ENCODE measurements around the gene RPL7A.
"Not testable (repeated sequence)": the region's sequence is repeated elsewhere in the genome, so short reads cannot be mapped to it uniquely, and the experiment has no call there.

RPL7A gene

GRCh38 chr9:133362359-133363044 is 14.5 kb downstream of the RPL7A start:
- Mint-ChIP-seq H3K4me3 (no peak overlapping the region), H3K4me1 (ENCODE audit: low read depth) (peaks cover 39% of the 10 kb centered on the region), H3K9me3 (no peaks in the 10 kb centered on the region), H3K36me3 (ENCODE audit: low read depth) (peaks cover 69% of the 10 kb centered on the region), H3K27me3 (no peaks in the 10 kb centered on the region), H3K27ac (peak overlapping the region; percentile 81)

DNA sequence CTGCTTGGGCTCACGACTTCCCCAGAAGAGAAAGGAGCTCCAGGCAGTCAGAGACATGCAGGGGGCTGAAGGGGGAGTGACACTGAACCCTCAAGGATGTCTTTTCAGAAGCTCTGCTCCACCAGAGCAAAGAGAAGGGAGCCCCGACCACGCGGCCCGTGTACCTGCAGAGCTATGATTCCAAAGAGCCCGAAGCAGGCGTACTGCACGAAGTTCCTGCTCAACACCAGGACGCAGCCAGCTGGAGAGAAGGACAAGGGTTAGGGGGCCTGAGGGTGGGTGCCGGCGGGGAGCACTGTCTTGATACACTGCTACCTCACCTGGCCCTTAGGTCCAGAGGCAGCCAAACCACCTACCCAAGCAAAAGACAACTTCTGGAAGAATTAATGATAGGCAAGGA is 18.4 kb downstream of the RPL7A start:
- no peak overlapping the region for H3K4me3 Mint-ChIP-seq
- H3K4me1 Mint-ChIP-seq (ENCODE audit: low read depth), result peaks cover 38% of the 10 kb centered on the region
- H3K27me3 Mint-ChIP-seq, result no peaks in the 10 kb centered on the region
- H3K9me3 Mint-ChIP-seq, result no peaks in the 10 kb centered on the region
- no peak overlapping the region for H3K27ac Mint-ChIP-seq
- peaks cover 85% of the 10 kb centered on the region for H3K36me3 Mint-ChIP-seq (ENCODE audit: low read depth)

- no peak overlapping the region for H3K27ac Mint-ChIP-seq
- no peaks in the 10 kb centered on the region for H3K27me3 Mint-ChIP-seq
- no peaks in the 10 kb centered on the region for H3K9me3 Mint-ChIP-seq
- no peak overlapping the region for H3K4me3 Mint-ChIP-seq
- H3K4me1 Mint-ChIP-seq (ENCODE audit: low read depth), result peaks cover 42% of the 10 kb centered on the region
- peaks cover 84% of the 10 kb centered on the region for H3K36me3 Mint-ChIP-seq (ENCODE audit: low read depth)
These were observed 19.2 kb downstream of the RPL7A start for GRCh38 chr9:133367221-133367620.

DNA sequence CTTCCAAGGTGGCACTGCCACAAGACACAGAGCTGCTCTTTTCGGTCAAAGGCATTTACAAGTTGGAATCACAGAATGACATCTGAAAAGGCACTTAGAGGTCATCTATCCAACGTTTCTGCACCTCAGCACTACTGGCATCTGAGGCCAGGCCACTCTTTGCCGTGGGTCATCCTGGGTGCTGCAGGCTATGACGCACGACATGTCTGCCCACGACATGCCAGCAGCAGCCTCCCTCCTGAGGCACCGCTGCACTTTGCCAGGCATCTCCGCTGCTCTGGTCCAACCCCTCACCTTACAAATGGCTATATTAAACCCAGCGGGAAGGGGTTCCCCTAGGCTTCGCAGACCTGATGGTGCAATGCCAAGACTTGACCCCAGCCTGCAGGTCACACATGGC is 19.8 kb downstream of the RPL7A start:
- peaks cover 85% of the 10 kb centered on the region for H3K36me3 Mint-ChIP-seq (ENCODE audit: low read depth)
- peak overlapping the region; percentile 55 for H3K4me3 Mint-ChIP-seq
- no peaks in the 10 kb centered on the region for H3K9me3 Mint-ChIP-seq
- H3K27ac Mint-ChIP-seq, result no peak overlapping the region
- H3K27me3 Mint-ChIP-seq, result no peaks in the 10 kb centered on the region
- peaks cover 48% of the 10 kb centered on the region for H3K4me1 Mint-ChIP-seq (ENCODE audit: low read depth)

DNA sequence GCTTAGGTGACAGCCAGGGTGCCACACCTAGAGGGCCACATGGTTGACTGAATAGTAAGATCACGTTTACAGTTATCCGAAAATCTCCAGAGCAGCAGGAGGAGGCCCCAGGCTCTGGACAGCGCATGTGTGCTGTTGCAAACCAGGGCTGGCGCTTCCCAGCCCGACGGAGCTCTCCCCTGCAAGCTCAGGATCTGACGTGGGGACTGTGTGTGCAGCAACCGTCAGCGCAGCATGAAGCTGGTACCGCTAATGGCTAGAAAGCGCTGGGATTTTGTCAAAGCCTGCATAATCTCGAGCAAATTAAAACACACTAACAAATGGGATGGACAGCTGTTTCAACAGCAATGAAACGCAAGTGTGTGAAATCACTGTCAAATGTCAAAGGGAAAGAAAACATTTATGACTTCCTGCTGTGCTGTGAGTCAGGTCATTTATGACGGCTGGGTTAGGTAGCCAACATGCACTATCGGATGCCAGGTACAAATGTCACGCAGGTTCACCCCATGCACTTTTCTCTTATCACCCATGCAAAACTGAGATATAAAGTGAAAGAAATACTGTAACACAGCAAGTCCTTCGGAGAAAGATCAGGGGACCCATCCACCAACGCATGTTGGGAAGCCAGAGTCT is 20.3 kb downstream of the RPL7A start:
- Mint-ChIP-seq H3K9me3 (no peaks in the 10 kb centered on the region), H3K36me3 (ENCODE audit: low read depth) (peaks cover 84% of the 10 kb centered on the region), H3K27ac (peak overlapping the region; percentile 96), H3K4me1 (ENCODE audit: low read depth) (peaks cover 53% of the 10 kb centered on the region), H3K4me3 (peak overlapping the region; percentile 55), H3K27me3 (no peaks in the 10 kb centered on the region)

- peak overlapping the region; percentile 96 for H3K27ac Mint-ChIP-seq
These were observed 21.4 kb downstream of the RPL7A start for GRCh38 chr9:133369422-133369821.

DNA sequence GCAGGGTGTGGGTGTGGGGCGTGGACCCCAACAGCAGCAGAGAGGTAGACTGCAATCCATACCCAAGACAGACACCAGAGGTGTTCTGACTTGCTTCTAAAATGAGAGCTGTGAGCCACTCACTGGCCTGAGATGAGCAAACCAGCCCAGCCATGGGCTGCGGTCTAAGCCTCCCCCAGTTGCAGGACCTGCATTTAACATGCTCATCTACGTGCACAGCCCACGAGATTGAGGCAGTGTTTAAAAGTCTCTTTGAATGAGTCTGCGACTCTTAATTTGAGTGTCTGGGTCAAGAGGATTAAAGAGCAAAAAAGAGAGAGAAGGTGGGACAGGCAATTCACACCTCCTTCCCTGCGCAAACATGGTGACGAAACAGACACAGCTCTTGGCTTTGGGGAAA is 21.9 kb downstream of the RPL7A start:
- H3K4me1 Mint-ChIP-seq (ENCODE audit: low read depth), result peaks cover 66% of the 10 kb centered on the region
- no peaks in the 10 kb centered on the region for H3K9me3 Mint-ChIP-seq
- peak overlapping the region; percentile 99 for H3K4me3 Mint-ChIP-seq
- H3K36me3 Mint-ChIP-seq (ENCODE audit: low read depth), result peaks cover 86% of the 10 kb centered on the region
- peak overlapping the region; percentile 96 for H3K27ac Mint-ChIP-seq
- no peaks in the 10 kb centered on the region for H3K27me3 Mint-ChIP-seq

More at GRCh38 chr9:133369422-133369821, 21.4 kb downstream of the RPL7A start:
- no peaks in the 10 kb centered on the region for H3K9me3 Mint-ChIP-seq
- peaks cover 82% of the 10 kb centered on the region for H3K36me3 Mint-ChIP-seq (ENCODE audit: low read depth)
- H3K27me3 Mint-ChIP-seq, result no peaks in the 10 kb centered on the region
- peaks cover 61% of the 10 kb centered on the region for H3K4me1 Mint-ChIP-seq (ENCODE audit: low read depth)
- peak overlapping the region; percentile 99 for H3K4me3 Mint-ChIP-seq

DNA sequence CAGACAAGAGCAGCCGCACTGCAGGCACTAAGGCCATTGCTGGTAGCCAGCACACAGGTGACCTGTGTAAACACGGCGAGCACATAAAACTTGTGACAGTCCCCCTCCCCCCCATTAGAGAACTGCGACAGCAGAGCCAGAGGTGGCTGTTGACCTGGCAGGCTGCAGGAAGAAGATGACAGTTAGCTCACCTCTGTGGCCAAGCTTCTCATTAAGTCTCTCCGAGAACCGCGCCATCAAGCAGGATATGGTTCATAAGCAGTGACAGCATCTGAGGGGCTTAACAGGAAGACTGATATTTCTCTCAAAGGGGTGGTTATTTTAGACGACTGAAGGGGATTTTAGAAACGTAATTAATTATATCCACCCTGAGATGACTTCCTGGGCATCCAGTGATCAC is 22.7 kb downstream of the RPL7A start:
- H3K27me3 Mint-ChIP-seq, result no peaks in the 10 kb centered on the region
- peak overlapping the region; percentile 99 for H3K4me3 Mint-ChIP-seq
- peaks cover 81% of the 10 kb centered on the region for H3K36me3 Mint-ChIP-seq (ENCODE audit: low read depth)
- no peaks in the 10 kb centered on the region for H3K9me3 Mint-ChIP-seq
- peak overlapping the region; percentile 96 for H3K27ac Mint-ChIP-seq
- peaks cover 68% of the 10 kb centered on the region for H3K4me1 Mint-ChIP-seq (ENCODE audit: low read depth)

GRCh38 chr9:133371261-133371711 is 23.3 kb downstream of the RPL7A start:
- Mint-ChIP-seq H3K4me1 (ENCODE audit: low read depth) (peaks cover 68% of the 10 kb centered on the region), H3K36me3 (ENCODE audit: low read depth) (peaks cover 75% of the 10 kb centered on the region)

GRCh38 chr9:133372144-133372543 is 24.1 kb downstream of the RPL7A start:
- H3K4me3 Mint-ChIP-seq, result peak overlapping the region; percentile 99
- H3K27me3 Mint-ChIP-seq, result no peaks in the 10 kb centered on the region
- H3K27ac Mint-ChIP-seq, result peak overlapping the region; percentile 96
- peaks cover 68% of the 10 kb centered on the region for H3K4me1 Mint-ChIP-seq (ENCODE audit: low read depth)
- H3K9me3 Mint-ChIP-seq, result no peaks in the 10 kb centered on the region
- peaks cover 66% of the 10 kb centered on the region for H3K36me3 Mint-ChIP-seq (ENCODE audit: low read depth)

More at GRCh38 chr9:133371261-133371711, 23.3 kb downstream of the RPL7A start:
- Mint-ChIP-seq H3K27me3 (no peaks in the 10 kb centered on the region), H3K27ac (peak overlapping the region; percentile 96), H3K4me3 (peak overlapping the region; percentile 99), H3K9me3 (no peaks in the 10 kb centered on the region)

GRCh38 chr9:133374612-133375115 is 26.6 kb downstream of the RPL7A start:
- H3K27me3 Mint-ChIP-seq, result no peaks in the 10 kb centered on the region
- H3K36me3 Mint-ChIP-seq (ENCODE audit: low read depth), result peaks cover 50% of the 10 kb centered on the region
- H3K4me3 Mint-ChIP-seq, result peak overlapping the region; percentile 99
- peaks cover 51% of the 10 kb centered on the region for H3K4me1 Mint-ChIP-seq (ENCODE audit: low read depth)
- peak overlapping the region; percentile 96 for H3K27ac Mint-ChIP-seq
- no peaks in the 10 kb centered on the region for H3K9me3 Mint-ChIP-seq

- Mint-ChIP-seq H3K4me3 (peak overlapping the region; percentile 99), H3K36me3 (ENCODE audit: low read depth) (peaks cover 45% of the 10 kb centered on the region), H3K9me3 (no peaks in the 10 kb centered on the region), H3K27ac (peak overlapping the region; percentile 96), H3K27me3 (no peaks in the 10 kb centered on the region), H3K4me1 (ENCODE audit: low read depth) (peaks cover 46% of the 10 kb centered on the region)
These were observed 27.2 kb downstream of the RPL7A start for GRCh38 chr9:133375116-133375723.

- H3K27me3 Mint-ChIP-seq, result no peaks in the 10 kb centered on the region
- peaks cover 38% of the 10 kb centered on the region for H3K4me1 Mint-ChIP-seq (ENCODE audit: low read depth)
- H3K9me3 Mint-ChIP-seq, result no peaks in the 10 kb centered on the region
- H3K4me3 Mint-ChIP-seq, result peak within 1 kb of the TSS; percentile 99
- H3K27ac Mint-ChIP-seq, result peak within 1 kb of the TSS; percentile 96
- peaks cover 37% of the 10 kb centered on the region for H3K36me3 Mint-ChIP-seq (ENCODE audit: low read depth)
These were observed 28.0 kb downstream of the RPL7A start, which contains the start of the genes STKLD1 and SURF4 for GRCh38 chr9:133375724-133376654. Gene STKLD1 (plus strand): TSS chr9:133376366. CDS start chr9:133376474, 108 bp downstream. Gene SURF4 (minus strand): TSS chr9:133376060. CDS start chr9:133375969, 91 bp downstream.

DNA sequence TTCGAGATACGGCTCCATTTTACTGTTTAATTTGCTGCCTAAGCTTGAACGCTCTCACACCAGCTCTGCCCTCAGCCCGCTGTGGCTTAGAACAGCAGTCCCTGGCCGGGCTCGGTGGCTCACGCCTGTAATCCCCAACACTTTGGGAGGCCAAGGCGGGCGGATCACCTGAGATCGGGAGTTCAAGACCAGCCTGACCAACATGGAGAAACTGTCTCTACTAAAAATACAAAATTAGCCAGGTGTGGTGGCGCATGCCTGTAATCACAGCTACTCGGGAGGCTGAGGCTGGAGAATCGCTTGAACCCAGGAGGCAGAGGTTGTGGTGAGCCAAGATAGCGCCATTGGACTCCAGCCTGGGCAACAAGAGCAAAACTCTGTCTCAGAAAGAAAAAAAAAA is 29.3 kb downstream of the RPL7A start:
- H3K36me3 Mint-ChIP-seq (ENCODE audit: low read depth), result peaks cover 25% of the 10 kb centered on the region
- not testable (repeated sequence) for H3K27ac Mint-ChIP-seq, H3K27me3 Mint-ChIP-seq, H3K9me3 Mint-ChIP-seq
- peak overlapping the region; percentile 54 for H3K4me3 Mint-ChIP-seq
- peaks cover 25% of the 10 kb centered on the region for H3K4me1 Mint-ChIP-seq (ENCODE audit: low read depth)
